H7 (cell line): Measurements from ENCODE around the gene SEC16A. TPM values are rescaled to one million over a fixed set of nuclear protein-coding genes. Genes with fewer than 3 reads are reported as not detected.

ENCODE experiments used
- DNase-seq: peaks from one replicate; pipeline ENCODE4 v3.0.0; 2012
- H3K27me3 ChIP-seq: 2 replicates; pipeline ENCODE4 v1.6.0; 2011; ENCODE audit warnings: mild to moderate bottlenecking, low read length; ENCODE audit not compliant: control insufficient read depth, insufficient read depth
- H3K36me3 ChIP-seq: replicated peaks from 2 replicates; pipeline ENCODE4 v1.5.1; 2011; ENCODE audit warnings: low read length; ENCODE audit not compliant: control insufficient read depth, insufficient read depth
- H3K4me3 ChIP-seq: 2 replicates; pipeline ENCODE4 v1.5.1; 2011; ENCODE audit warnings: low read depth, mild to moderate bottlenecking, control low read depth, low read length, moderate library complexity; ENCODE audit not compliant: insufficient read depth
- total RNA-seq: library from RNA; depleted of rRNA; stranded (reverse); fragments of >200 nt; shearing (Covaris generic); gene quantifications from 2 replicates; pipeline ENCODE4 v1.2.3, GENCODE V29; 2014

The SEC16A gene
- total RNA-seq, 1 experiment from 2014 or later, result 17.7 TPM

DNA sequence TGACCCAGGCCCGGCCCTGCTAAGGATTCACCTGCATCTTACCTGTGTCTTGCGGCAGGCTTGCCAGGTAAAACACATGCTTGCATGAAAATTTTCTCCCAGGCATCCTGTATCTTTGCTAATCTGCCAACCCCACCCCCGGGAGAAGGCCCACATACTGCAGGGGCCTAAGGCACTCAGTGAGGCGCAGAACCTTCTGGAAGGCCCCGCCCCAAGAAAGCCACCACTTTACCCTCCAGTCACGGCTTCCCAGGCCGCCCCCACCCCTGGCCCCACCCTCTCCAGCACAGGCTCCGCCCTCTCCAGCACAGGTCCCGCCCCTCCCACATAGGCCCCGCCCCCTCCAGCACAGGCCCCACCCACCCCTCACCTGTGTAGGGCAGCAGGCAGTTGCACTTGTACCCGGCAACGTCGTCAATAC is 29.8 kb upstream of the SEC16A start:
- DNase-seq, result no peak
- peaks cover 25% of the 10 kb centered on the region for H3K36me3 ChIP-seq

DNA sequence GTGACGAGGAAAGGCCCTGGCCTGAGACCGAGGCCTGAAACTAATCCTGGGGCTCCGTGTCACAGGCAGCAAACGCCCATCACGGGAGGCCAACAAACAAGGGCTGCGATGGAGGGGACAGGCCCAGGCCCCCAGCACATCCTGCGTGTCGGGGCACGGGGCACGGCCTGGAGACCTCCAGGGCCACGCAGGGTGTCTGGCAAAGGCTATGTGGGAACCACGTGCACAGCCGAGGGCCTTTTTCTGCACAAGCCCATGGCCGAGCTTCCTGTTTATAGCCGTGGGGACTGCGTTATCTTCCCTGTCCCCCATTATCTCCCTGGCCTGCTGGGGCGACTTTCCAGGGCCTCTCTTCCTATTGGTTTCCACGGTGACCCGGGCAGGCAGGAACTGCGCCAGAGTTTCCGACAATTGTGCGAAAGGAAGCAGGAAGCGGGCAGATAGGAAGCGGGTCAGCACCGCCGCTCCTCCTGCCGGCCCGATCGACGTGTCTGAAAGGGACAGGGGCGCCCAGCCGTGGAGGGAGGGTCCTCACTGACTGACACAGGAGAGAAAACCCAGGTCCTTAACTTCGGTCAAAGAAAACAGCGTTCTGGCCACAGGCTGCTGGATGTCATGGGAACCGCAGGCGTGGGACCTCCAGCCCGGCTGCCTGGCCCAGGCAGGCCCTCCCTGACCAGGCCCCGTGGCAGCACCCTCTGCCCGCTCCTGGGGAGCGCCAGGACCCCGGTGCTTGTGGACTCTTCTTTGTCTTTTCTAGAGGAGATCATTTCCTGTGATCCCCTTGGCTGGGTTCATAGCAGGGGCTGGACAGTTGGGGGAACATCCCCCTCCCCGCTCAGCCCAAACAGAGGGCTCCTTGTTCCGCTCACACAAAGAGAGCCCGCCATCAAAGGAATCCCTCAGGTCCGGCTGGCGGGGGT is 29.1 kb upstream of the SEC16A start:
- Histone ChIP-seq H3K27me3 (no peaks in the 10 kb centered on the region), H3K36me3 (peaks cover 30% of the 10 kb centered on the region)
- peak; percentile 74 for DNase-seq

More for the DNA sequence above, 29.8 kb upstream of the SEC16A start:
- H3K4me3 ChIP-seq, result no peak overlapping the region
- no peaks in the 10 kb centered on the region for H3K27me3 ChIP-seq

DNA sequence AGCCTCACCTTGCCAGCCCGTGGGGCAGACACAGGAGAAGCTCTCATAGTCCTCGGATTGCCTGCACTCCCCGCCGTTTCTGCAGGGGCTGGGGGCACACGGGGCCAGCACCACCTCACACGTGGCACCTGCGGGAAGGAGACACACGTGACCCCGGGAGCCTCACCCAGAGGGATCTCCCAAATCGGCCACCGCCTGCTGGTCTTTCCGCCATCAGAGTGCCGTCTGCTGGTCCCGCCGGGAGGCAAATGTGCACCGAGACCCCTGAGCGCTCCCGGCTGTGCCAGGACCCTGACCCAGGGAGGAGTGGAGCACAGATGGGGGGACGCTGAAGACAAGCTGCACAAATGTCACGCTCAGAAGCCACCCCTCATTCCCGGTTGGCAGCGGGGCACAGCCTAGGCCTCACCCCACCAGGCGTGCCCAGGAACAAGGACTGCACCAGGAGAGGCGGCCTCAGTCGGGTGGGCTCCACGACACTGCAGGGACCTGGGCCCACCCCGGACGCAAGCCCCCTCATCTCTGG is 28.4 kb upstream of the SEC16A start:
- peak; percentile 62 for DNase-seq
- Histone ChIP-seq H3K36me3 (peaks cover 30% of the 10 kb centered on the region), H3K27me3 (no peaks in the 10 kb centered on the region), H3K4me3 (no peak overlapping the region)

More for the DNA sequence above, 29.1 kb upstream of the SEC16A start:
- no peak overlapping the region for H3K4me3 ChIP-seq

- Histone ChIP-seq H3K4me3 (no peak overlapping the region), H3K36me3 (peaks cover 32% of the 10 kb centered on the region), H3K27me3 (no peaks in the 10 kb centered on the region)
- DNase-seq, result peak; percentile 61
Observed at GRCh38 chr9:136510561-136510960, 27.7 kb upstream of the SEC16A start.

DNA sequence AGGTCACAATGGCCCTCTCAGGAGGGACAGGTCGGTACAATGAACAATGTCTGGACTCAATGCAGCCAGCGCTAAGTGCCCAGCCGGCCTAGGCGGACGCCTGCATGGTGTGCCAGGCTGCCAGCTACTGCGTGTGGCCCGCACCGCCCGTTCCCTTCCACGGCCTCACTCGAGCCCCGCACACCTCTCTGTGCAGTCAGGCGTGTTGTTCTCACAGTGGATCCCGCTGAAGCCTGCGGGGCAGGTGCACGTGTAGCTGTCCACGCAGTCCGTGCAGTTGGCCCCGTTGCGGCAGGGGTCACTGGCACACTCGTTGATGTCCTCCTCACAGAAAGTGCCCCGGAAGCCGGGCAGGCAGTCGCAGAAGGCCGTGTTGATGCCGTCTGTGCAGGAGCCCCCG is 26.7 kb upstream of the SEC16A start:
- no peak for DNase-seq
- H3K27me3 ChIP-seq, result no peaks in the 10 kb centered on the region
- peaks cover 29% of the 10 kb centered on the region for H3K36me3 ChIP-seq
- no peak overlapping the region for H3K4me3 ChIP-seq

GRCh38 chr9:136508729-136509500 is 26.1 kb upstream of the SEC16A start:
- H3K27me3 ChIP-seq, result no peaks in the 10 kb centered on the region
- peaks cover 28% of the 10 kb centered on the region for H3K36me3 ChIP-seq
- no peak overlapping the region for H3K4me3 ChIP-seq
- no peak for DNase-seq

- H3K36me3 ChIP-seq, result peaks cover 28% of the 10 kb centered on the region
- no peaks in the 10 kb centered on the region for H3K27me3 ChIP-seq
- H3K4me3 ChIP-seq, result no peak overlapping the region
- peak; percentile 62 for DNase-seq
Observed at GRCh38 chr9:136507992-136508375, 25.1 kb upstream of the SEC16A start.

DNA sequence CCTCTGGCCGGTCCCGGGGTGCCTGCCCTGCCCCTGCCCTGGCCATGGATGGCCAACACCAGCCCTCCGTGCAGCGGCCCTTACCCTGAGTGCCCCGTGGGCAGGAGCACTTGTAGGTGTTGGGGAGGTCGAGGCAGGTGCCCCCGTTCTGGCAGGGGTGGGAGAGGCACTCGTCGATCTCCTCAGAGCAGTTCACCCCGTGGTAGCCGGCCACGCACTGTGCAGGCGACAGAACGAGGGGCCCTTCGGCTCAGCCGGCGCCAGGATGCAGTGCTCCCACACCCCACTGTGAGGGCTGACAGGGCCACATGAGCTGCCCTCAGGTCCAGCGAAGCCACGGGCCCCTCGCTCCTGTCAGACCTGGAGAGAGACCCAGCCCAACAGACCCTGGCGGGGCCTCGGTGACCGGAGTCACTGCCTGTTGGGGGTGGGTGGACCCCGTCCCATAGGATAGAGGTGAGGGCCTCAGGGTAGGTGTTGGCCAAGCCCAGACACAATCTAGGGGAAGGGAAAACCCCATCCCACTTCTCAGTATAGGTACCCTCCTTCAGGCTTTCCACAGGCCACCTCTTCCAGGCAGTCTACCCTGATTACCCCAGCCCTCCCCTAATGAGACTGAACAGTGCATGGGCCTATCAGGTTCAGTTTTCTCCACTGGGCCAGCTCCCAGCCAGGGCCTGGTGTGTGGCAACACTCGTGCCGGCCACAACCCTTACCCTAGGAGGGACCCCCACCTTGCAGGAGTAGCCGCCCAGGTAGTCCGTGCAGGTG is 24.6 kb upstream of the SEC16A start:
- Histone ChIP-seq H3K4me3 (no peak overlapping the region), H3K36me3 (peaks cover 26% of the 10 kb centered on the region), H3K27me3 (no peaks in the 10 kb centered on the region)
- peak; percentile 72 for DNase-seq

DNA sequence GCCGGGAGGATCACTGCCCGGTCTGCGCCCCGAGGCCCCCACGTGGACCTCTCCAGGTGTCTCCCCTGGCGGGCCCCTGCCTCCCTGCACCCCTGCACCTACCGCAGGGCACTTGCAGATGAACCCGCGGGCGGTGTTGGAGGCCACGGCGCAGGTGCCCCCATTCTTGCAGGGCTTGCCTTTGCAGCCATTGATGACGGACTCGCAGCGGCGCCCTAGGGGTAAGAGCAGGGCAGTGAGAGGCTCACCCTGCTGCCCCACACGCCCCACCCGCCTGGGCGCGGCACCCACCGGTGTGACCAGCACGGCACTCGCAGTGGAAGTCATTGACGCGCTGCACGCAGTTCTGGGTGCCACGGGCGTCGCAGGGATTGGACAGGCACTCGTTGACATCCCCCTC is 23.6 kb upstream of the SEC16A start:
- H3K4me3 ChIP-seq, result no peak overlapping the region
- H3K27me3 ChIP-seq, result no peaks in the 10 kb centered on the region
- peak; percentile 62 for DNase-seq
- peaks cover 25% of the 10 kb centered on the region for H3K36me3 ChIP-seq

DNA sequence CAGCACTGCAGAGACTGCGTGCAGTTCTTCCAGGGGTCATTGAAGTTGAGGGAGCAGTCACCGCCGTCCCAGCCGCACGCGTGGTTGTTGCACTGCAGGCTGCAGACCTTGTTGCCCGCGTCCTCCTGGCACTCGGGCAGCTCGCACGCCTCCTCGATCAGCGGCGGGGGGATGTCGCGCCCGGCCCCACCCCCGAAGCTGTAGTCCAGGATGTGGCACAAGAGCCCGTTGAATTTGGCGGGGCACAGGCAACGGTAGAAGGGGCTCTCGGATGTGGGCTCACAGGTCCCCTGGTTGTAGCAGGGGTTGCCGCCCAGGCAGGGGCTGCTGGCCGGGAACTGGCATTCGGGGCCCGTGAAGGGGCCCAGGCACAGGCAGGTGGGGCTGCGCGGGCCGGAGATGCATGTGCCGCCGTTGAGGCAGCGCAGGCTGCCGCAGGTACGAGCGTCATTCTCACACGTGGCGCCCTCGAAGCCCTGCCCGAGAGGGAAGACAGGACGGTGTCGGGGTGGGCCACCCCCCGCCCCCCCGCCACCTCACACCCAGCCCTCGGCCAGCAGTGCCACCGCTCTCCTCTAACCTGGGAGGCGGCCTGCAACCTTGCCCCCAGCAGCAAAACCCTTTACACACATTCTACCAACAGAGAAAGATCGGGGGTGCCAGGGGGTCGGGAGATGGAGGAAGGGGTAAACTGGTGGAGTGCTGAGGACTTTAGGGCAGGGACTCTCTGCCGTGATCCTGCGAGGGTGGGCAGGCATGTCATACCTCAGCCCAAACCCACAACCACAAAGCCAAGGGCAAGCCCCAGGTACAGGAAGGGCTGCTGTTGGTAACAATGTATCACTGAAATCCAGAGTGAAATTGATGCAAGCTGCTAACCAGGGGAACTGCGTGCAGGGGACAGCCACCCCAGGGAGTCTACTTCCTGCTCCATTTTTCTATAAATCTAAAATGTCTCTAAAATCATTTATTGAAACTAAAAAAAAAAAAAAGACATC is 22.9 kb upstream of the SEC16A start:
- H3K4me3 ChIP-seq, result no peak overlapping the region
- peaks cover 21% of the 10 kb centered on the region for H3K36me3 ChIP-seq
- H3K27me3 ChIP-seq, result no peaks in the 10 kb centered on the region
- DNase-seq, result peak; percentile 69

GRCh38 chr9:136504512-136505348 is 21.9 kb upstream of the SEC16A start:
- Histone ChIP-seq H3K27me3 (no peaks in the 10 kb centered on the region), H3K4me3 (no peak overlapping the region), H3K36me3 (peaks cover 18% of the 10 kb centered on the region)
- DNase-seq, result peak; percentile 71

- Histone ChIP-seq H3K27me3 (no peaks in the 10 kb centered on the region), H3K36me3 (peaks cover 27% of the 10 kb centered on the region), H3K4me3 (no peak overlapping the region)
- no peak for DNase-seq
Observed at GRCh38 chr9:136502940-136503550, 20.2 kb upstream of the SEC16A start.
